Measurements from ENCODE around the gene GATA5.
"Not testable (repeated sequence)": the region's sequence is repeated elsewhere in the genome, so short reads cannot be mapped to it uniquely, and the experiment has no call there.

The GATA5 gene

GRCh38 chr20:62427172-62428001 is 48.4 kb downstream of the GATA5 start, which contains the start of gene RBBP8NL:
TSS of gene RBBP8NL (minus strand) at chr20:62427539. CDS start at chr20:62419647, 7,892 bp downstream.
- DNase-seq: no peak

- no peak for DNase-seq
These were observed 49.1 kb downstream of the GATA5 start for GRCh38 chr20:62426699-62427131.

GRCh38 chr20:62426059-62426348 is 49.8 kb downstream of the GATA5 start:
- not testable (repeated sequence) for DNase-seq

GRCh38 chr20:62425281-62426058 is 50.3 kb downstream of the GATA5 start:
- no peak for DNase-seq

- DNase-seq: no peak
These were observed 51.3 kb downstream of the GATA5 start for GRCh38 chr20:62424249-62425107.

- DNase-seq: no peak
These were observed 52.5 kb downstream of the GATA5 start for GRCh38 chr20:62423326-62423706.

GRCh38 chr20:62422636-62423325 is 53.0 kb downstream of the GATA5 start:
- DNase-seq: no peak

GRCh38 chr20:62421716-62421990 is 54.1 kb downstream of the GATA5 start:
- DNase-seq: no peak

- no peak for DNase-seq
These were observed 54.7 kb downstream of the GATA5 start for GRCh38 chr20:62420846-62421715.

- no peak for DNase-seq
These were observed 56.0 kb downstream of the GATA5 start for GRCh38 chr20:62419759-62420158.

- DNase-seq: no peak
These were observed 56.9 kb downstream of the GATA5 start for GRCh38 chr20:62418709-62419487.

GRCh38 chr20:62417981-62418708 is 57.6 kb downstream of the GATA5 start:
- DNase-seq: no peak

GRCh38 chr20:62416651-62417637 is 58.9 kb downstream of the GATA5 start:
- DNase-seq: no peak

- DNase-seq: no peak
These were observed 60.3 kb downstream of the GATA5 start for GRCh38 chr20:62415354-62416111.

- no peak for DNase-seq
These were observed 61.8 kb downstream of the GATA5 start for GRCh38 chr20:62413896-62414481.

Data from CD4-positive, alpha-beta T cell treated with Interleukin-15 for 1 hour (primary cell).